Uterus (tissue), 4 donors: ENCODE data around the gene SLC25A18. TPM values are rescaled to one million over a fixed set of nuclear protein-coding genes. Genes with fewer than 3 reads are reported as not detected.

Source experiments
- DNase-seq, 2 donors: peaks; one replicate each; pipeline ENCODE4 v3.0.0-alpha.2; 2019 to 2020
- H3K27ac ChIP-seq, 2 donors: fragments of 200-600 bp; sonication (generic); 1 replicate in 1 of 2; 2 replicates in 1 of 2; pipeline ENCODE4 v1.5.1; 2016 to 2018
- H3K27me3 ChIP-seq, 2 donors: fragments of 200-600 bp; sonication (generic); one replicate each; pipeline ENCODE4 v1.5.1; 2018 to 2019; ENCODE audit warnings: control low read depth in 1 of 2
- H3K36me3 ChIP-seq, 2 donors: fragments of 200-600 bp; sonication (generic); one replicate each; pipeline ENCODE4 v1.5.1; 2019; ENCODE audit warnings: control low read depth in 1 of 2
- H3K4me1 ChIP-seq, 2 donors: fragments of 200-600 bp; sonication (generic); one replicate each; pipeline ENCODE4 v1.5.1; 2018 to 2019; ENCODE audit warnings: control low read depth in 1 of 2
- H3K4me3 ChIP-seq, 2 donors: fragments of 200-600 bp; sonication (generic); 1 replicate in 1 of 2; 2 replicates in 1 of 2; pipeline ENCODE4 v1.5.1; 2018 to 2019; ENCODE audit warnings: mild to moderate bottlenecking in 1 of 2
- H3K9me3 ChIP-seq, 2 donors: fragments of 200-600 bp; sonication (generic); one replicate each; pipeline ENCODE4 v1.5.1; 2019; ENCODE audit warnings: control low read depth in 1 of 2
- POLR2A ChIP-seq, 2 donors: fragments of 450-650 bp; IDR thresholded peaks; one replicate each; pipeline ENCODE4 v1.6.1; 2016; ENCODE audit warnings: antibody characterized with exemption in 2 of 2, mild to moderate bottlenecking in 1 of 2, moderate library complexity in 1 of 2
- intact Hi-C: fragments of 100-400 bp; cut with DNase I; formaldehyde crosslinking; loops from one replicate; pipeline ENCODE4 v1.15.1; 2023; ENCODE audit warnings: low total_unique reads
- total RNA-seq, 4 donors: library from RNA; depleted of rRNA in 3 of 4; stranded (reverse); fragments of >200 nt in 3 of 4; gene quantifications; one replicate each; pipeline versions ENCODE4 v1.1.0 to v1.2.4, GENCODE V29; 2014 to 2023
- TF ChIP-seq, protein P1 (sequence below), 4 experiments: fragments of 200-600 bp in 2 of 4; fragments of 450-650 bp in 2 of 4; sonication (generic) in 2 of 4; IDR thresholded peaks; one replicate each; pipeline ENCODE4 v1.5.1; 2016 to 2019; ENCODE audit warnings: antibody characterized with exemption in 4 of 4, mild to moderate bottlenecking in 2 of 4, moderate library complexity in 1 of 4
- donor health status: DM: yes; HTN: yes; CAD: no.

The SLC25A18 gene
- total RNA-seq, 4 donors from 2014 or later: 6.2 to 11.7 TPM; not detected in 2

DNA sequence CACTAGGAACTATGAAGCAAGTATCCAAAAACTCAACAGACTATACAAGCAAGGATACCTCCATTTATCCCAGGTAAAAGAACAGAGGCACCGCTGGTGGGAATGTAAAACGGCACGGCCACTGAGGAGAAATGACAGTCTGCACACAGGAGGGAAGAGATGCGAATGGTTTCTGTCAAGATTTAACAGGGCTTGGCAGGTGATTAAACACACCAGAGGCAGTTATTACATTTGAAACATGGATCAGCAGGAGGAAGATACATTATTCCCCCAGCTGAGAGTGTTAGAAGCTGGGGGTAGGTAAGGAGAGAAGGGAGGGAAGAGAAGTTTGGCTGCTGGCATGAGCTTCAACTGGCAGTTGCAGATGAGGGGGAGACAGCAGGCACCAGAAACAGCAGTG, 35.0 kb downstream of the SLC25A18 start:
- no peaks in the 10 kb centered on the region for H3K36me3 ChIP-seq
- no peak overlapping the region for H3K27ac ChIP-seq
- intact Hi-C loops: no loop called here
- no peaks in the 10 kb centered on the region for H3K9me3 ChIP-seq
- no peak overlapping the region for H3K4me3 ChIP-seq
- H3K4me1 ChIP-seq: peaks cover 0 to 5% of the 10 kb centered on the region in 2 donors
- no peak for TF ChIP-seq POLR2A (IDR thresholded peaks at IDR 0.05)
- TF ChIP-seq, protein P1, sequence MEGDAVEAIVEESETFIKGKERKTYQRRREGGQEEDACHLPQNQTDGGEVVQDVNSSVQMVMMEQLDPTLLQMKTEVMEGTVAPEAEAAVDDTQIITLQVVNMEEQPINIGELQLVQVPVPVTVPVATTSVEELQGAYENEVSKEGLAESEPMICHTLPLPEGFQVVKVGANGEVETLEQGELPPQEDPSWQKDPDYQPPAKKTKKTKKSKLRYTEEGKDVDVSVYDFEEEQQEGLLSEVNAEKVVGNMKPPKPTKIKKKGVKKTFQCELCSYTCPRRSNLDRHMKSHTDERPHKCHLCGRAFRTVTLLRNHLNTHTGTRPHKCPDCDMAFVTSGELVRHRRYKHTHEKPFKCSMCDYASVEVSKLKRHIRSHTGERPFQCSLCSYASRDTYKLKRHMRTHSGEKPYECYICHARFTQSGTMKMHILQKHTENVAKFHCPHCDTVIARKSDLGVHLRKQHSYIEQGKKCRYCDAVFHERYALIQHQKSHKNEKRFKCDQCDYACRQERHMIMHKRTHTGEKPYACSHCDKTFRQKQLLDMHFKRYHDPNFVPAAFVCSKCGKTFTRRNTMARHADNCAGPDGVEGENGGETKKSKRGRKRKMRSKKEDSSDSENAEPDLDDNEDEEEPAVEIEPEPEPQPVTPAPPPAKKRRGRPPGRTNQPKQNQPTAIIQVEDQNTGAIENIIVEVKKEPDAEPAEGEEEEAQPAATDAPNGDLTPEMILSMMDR (IDR thresholded peaks at IDR 0.05): no peak
- H3K27me3 ChIP-seq: no peaks in the 10 kb centered on the region
- no peak for DNase-seq

DNA sequence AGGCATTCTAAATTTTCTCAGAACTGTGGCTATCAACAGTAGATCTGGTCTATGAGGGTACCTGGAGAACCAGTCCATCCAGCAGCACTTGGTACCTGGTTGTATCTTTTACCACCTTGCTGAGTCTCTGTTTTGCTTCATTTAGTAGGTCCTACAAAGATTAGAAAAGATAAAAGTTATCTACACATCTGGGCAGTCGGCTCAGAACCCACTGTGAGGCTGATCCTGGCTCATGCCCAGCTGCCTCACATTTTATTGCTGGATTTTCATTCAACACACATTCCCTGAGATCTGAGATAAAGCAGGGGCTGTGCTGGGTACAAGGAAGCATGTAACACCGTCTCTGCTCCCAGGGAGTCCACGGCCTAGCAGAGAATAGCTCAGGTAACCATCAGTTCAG, 37.7 kb downstream of the SLC25A18 start:
- Histone ChIP-seq H3K9me3 (no peaks in the 10 kb centered on the region), H3K36me3 (no peaks in the 10 kb centered on the region), H3K4me3 (no peak overlapping the region), H3K27ac (no peak overlapping the region), H3K27me3 (no peaks in the 10 kb centered on the region), H3K4me1 (peaks cover 0 to 5% of the 10 kb centered on the region in 2 donors)
- TF ChIP-seq, protein P1 (IDR thresholded peaks at IDR 0.05): no peak
- TF ChIP-seq POLR2A (IDR thresholded peaks at IDR 0.05): no peak
- no peak for DNase-seq
- intact Hi-C loops: no loop called here

DNA sequence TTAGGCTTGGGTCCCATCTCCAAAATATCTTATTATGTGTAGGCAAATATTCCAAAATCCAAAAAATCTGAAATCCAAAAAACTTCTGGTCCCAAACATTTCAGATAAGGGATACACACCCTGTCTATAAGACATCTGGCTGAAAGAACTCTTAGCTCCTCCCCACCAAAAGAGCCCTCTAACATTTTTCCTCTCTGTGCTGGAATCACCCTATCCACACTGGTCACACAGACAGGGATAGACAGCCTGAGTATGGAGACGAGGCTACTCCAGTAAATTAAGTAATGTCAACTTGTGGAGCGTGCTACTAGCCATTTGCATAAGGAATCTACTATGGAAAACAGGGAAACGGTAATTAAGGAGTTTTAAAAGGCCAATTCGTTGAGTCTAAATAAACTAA, 40.4 kb downstream of the SLC25A18 start:
- TF ChIP-seq POLR2A (IDR thresholded peaks at IDR 0.05): no peak
- TF ChIP-seq, protein P1 (IDR thresholded peaks at IDR 0.05): no peak
- H3K4me3 ChIP-seq: no peak overlapping the region
- intact Hi-C loops: no loop called here

DNA sequence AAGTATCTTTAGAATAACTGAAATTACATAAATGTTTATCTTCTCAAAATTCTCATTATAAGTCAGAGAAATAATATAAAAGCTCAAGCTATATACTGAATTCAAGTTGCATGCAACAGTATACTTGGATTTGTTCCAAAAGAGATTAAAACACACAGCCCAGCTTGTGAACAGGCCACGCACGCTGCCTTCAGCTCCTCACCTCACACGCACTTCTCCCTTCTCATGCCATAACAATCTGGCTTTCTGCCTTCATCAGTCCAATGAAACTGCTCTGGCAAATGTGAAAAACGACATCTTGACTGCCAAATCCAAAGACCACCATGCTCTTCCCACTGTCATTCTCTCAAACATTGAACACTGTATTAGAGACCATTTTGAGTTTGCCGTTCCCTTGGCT, 43.2 kb downstream of the SLC25A18 start:
- no peaks in the 10 kb centered on the region for H3K27me3 ChIP-seq
- H3K4me3 ChIP-seq: no peak overlapping the region
- TF ChIP-seq POLR2A (IDR thresholded peaks at IDR 0.05): no peak
- TF ChIP-seq, protein P1 (IDR thresholded peaks at IDR 0.05): no peak
- intact Hi-C loops: no loop called here
- H3K36me3 ChIP-seq: no peaks in the 10 kb centered on the region
- H3K4me1 ChIP-seq: no peaks in the 10 kb centered on the region
- no peaks in the 10 kb centered on the region for H3K9me3 ChIP-seq
- no peak overlapping the region for H3K27ac ChIP-seq
- DNase-seq: no peak

More for the DNA sequence above, 40.4 kb downstream of the SLC25A18 start:
- H3K9me3 ChIP-seq: no peaks in the 10 kb centered on the region
- peaks cover 0 to 5% of the 10 kb centered on the region in 2 donors for H3K4me1 ChIP-seq
- DNase-seq: no peak
- H3K27me3 ChIP-seq: no peaks in the 10 kb centered on the region
- no peak overlapping the region for H3K27ac ChIP-seq
- no peaks in the 10 kb centered on the region for H3K36me3 ChIP-seq

DNA sequence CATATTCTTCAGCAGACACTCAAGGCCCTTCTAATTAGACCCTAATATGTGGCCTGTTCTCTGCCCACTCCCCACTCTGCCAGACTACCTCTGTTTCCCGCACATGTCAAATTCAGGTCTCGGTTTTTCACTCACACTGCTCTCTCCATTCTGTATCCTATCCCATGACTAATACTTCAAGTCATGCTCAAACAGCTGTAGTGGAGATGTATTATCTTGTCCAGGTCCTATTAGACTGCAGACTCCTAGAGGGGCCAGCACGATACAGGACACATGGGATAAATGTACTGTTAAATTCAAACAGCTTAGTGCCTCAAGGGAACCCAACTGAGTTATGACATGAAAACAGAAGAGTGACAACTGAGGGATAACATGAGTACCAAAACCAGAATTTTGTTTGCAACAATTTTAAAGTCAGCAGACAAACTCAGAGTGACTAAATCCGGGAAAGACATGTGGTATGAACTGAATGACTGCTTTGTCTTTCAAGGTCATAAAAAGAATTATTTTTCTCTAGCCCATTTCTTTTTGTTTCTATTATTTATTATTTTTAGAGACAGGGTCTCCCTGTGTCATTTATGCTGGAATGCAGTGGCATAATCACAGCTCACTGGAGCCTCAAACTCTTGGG, 44.7 kb downstream of the SLC25A18 start:
- Histone ChIP-seq H3K27ac (no peak overlapping the region), H3K4me3 (no peak overlapping the region), H3K27me3 (no peaks in the 10 kb centered on the region), H3K4me1 (no peaks in the 10 kb centered on the region), H3K9me3 (no peaks in the 10 kb centered on the region), H3K36me3 (no peaks in the 10 kb centered on the region)
- TF ChIP-seq POLR2A (IDR thresholded peaks at IDR 0.05): no peak
- TF ChIP-seq, protein P1 (IDR thresholded peaks at IDR 0.05): no peak
- no peak for DNase-seq
- intact Hi-C loops: no loop called here
